ENCODE data around the gene VSIG10L2.

The VSIG10L2 gene

GRCh38 chr11:125930076-125930450, 15.8 kb upstream of the VSIG10L2 start:
- DNase-seq = no peak

- no peak for DNase-seq
Measured at GRCh38 chr11:125931116-125931515, 14.7 kb upstream of the VSIG10L2 start.

GRCh38 chr11:125931668-125932067, 14.2 kb upstream of the VSIG10L2 start:
- no peak for DNase-seq

- DNase-seq = no peak
Measured at GRCh38 chr11:125932301-125932700, 13.5 kb upstream of the VSIG10L2 start.

- DNase-seq = no peak
Measured at GRCh38 chr11:125933030-125933813, 12.6 kb upstream of the VSIG10L2 start.

GRCh38 chr11:125934473-125934872, 11.4 kb upstream of the VSIG10L2 start:
- DNase-seq = no peak

- no peak for DNase-seq
Measured at GRCh38 chr11:125935056-125935455, 10.8 kb upstream of the VSIG10L2 start.

- DNase-seq = no peak
Measured at GRCh38 chr11:125935618-125936199, 10.1 kb upstream of the VSIG10L2 start.

GRCh38 chr11:125938418-125938817, 7.4 kb upstream of the VSIG10L2 start:
- no peak for DNase-seq

- DNase-seq = no peak
Measured at GRCh38 chr11:125939081-125939521, 6.7 kb upstream of the VSIG10L2 start.

- no peak for DNase-seq
Measured at GRCh38 chr11:125940145-125940544, 5.7 kb upstream of the VSIG10L2 start.

GRCh38 chr11:125941267-125941618, 4.6 kb upstream of the VSIG10L2 start:
- no peak for DNase-seq

- DNase-seq = peak; percentile 20
Measured at GRCh38 chr11:125941619-125942611, 3.9 kb upstream of the VSIG10L2 start.

- no peak for DNase-seq
Measured at GRCh38 chr11:125942771-125943428, 2.9 kb upstream of the VSIG10L2 start.

GRCh38 chr11:125943661-125944349, 2.0 kb upstream of the VSIG10L2 start:
- DNase-seq = no peak

GRCh38 chr11:125944350-125945010, 1.4 kb upstream of the VSIG10L2 start:
- no peak for DNase-seq

- no peak for DNase-seq
Measured at GRCh38 chr11:125945011-125945796, 640 bp upstream of the VSIG10L2 start.

- DNase-seq = no peak
Measured at GRCh38 chr11:125946712-125947418, 1.0 kb downstream of the VSIG10L2 start.

GRCh38 chr11:125947419-125948277, 1.8 kb downstream of the VSIG10L2 start:
- DNase-seq = no peak

Measured in stimulated activated naive CD4-positive, alpha-beta T cell treated with Interleukin-2 at 50 U/mL for 16 hours (primary cell).